Activated CD4-positive, alpha-beta T cell treated with anti-CD3 and anti-CD28 coated beads for 36 hours (primary cell): ENCODE results near the gene ZFAND3. TPM values are rescaled to one million over a fixed set of nuclear protein-coding genes. Genes with fewer than 3 reads are reported as not detected.
A peak's percentile ranks its signal among the peaks of the same experiment; 100 is the strongest.

Source experiments
- ATAC-seq: fragments of 200-7000 bp; cut with Tn5 transposase; one replicate; pipeline ENCODE4 v1.10.0; 2021; ENCODE audit warnings: mild to moderate bottlenecking, moderate library complexity
- CTCF ChIA-PET: fragments of 350-600 bp; sonication (Branson Sonifier 250); formaldehyde crosslinking; loops from one replicate; lab custom pipeline; 2021; ENCODE audit warnings: antibody characterized with exemption; lab: Charles Lee
- POLR2A ChIA-PET: fragments of 350-600 bp; sonication (Branson Sonifier 250); formaldehyde crosslinking; loops from one replicate; lab custom pipeline; 2021; ENCODE audit warnings: antibody characterized with exemption, inconsistent platforms; lab: Charles Lee
- DNase-seq: peaks from one replicate; pipeline ENCODE4 v3.0.0-alpha.2; 2020
- H3K27ac Mint-ChIP-seq: one replicate; pipeline ENCODE4 v1.8.0; 2021; ENCODE audit warnings: mixed read lengths
- H3K27me3 Mint-ChIP-seq: one replicate; pipeline ENCODE4 v1.8.0; 2021; ENCODE audit warnings: mixed read lengths
- H3K36me3 Mint-ChIP-seq: one replicate; pipeline ENCODE4 v1.8.0; 2021; ENCODE audit warnings: low read depth, mixed read lengths
- H3K4me1 Mint-ChIP-seq: one replicate; pipeline ENCODE4 v1.8.0; 2021; ENCODE audit warnings: mixed read lengths
- H3K4me3 Mint-ChIP-seq: one replicate; pipeline ENCODE4 v1.8.0; 2021; ENCODE audit warnings: mild to moderate bottlenecking, moderate library complexity, mixed read lengths
- H3K9me3 Mint-ChIP-seq: one replicate; pipeline ENCODE4 v1.8.0; 2021; ENCODE audit warnings: low read depth, mixed read lengths
- intact Hi-C, 2 experiments: fragments of 100-400 bp; cut with DNase I in 1 of 2; cut with micrococcal nuclease in 1 of 2; formaldehyde crosslinking; loops; one replicate each; pipeline versions ENCODE4 v1.14.2 to v1.15.1; 2022 to 2024; cut with DNase I, micrococcal nuclease
- total RNA-seq, 2 experiments: library from RNA; stranded (reverse); gene quantifications; one replicate each; pipeline ENCODE4 v1.2.3, GENCODE V29; 2021

ZFAND3 gene
- total RNA-seq, 2 experiments from 2014 or later, result 34.5 to 47.8 TPM

- DNase-seq (no peak), ATAC-seq (no peak)
- no peak overlapping the region for H3K4me3 Mint-ChIP-seq
- H3K27me3 Mint-ChIP-seq, result no peaks in the 10 kb centered on the region
- no peak overlapping the region for H3K27ac Mint-ChIP-seq
- H3K9me3 Mint-ChIP-seq, result peaks cover 14% of the 10 kb centered on the region
- peaks cover 32% of the 10 kb centered on the region for H3K36me3 Mint-ChIP-seq
- CTCF ChIA-PET, result interaction anchor here (0.7 kb wide), 1 partner anchor 19 kb away, joined by 3 read pairs; no protein-coding TSS in a partner anchor
- peaks cover 61% of the 10 kb centered on the region for H3K4me1 Mint-ChIP-seq
- POLR2A ChIA-PET, result no interaction called here
- intact Hi-C loops, result no loop called here
These were observed 10.7 kb downstream of the ZFAND3 start for GRCh38 chr6:37830225-37830624.

- Mint-ChIP-seq H3K27ac (peak overlapping the region; percentile 6), H3K27me3 (no peaks in the 10 kb centered on the region), H3K36me3 (peaks cover 29% of the 10 kb centered on the region), H3K4me1 (peaks cover 61% of the 10 kb centered on the region), H3K9me3 (peaks cover 14% of the 10 kb centered on the region), H3K4me3 (no peak overlapping the region)
- CTCF ChIA-PET, result no interaction called here
- no peak for DNase-seq
- no peak for ATAC-seq
- intact Hi-C loops, result no loop called here
- POLR2A ChIA-PET, result no interaction called here
These were observed 11.9 kb downstream of the ZFAND3 start for GRCh38 chr6:37831457-37831856.

GRCh38 chr6:37835923-37836322 is 16.4 kb downstream of the ZFAND3 start:
- peak; percentile 86 for ATAC-seq
- no peak for DNase-seq
- Mint-ChIP-seq H3K36me3 (peaks cover 44% of the 10 kb centered on the region), H3K27me3 (no peaks in the 10 kb centered on the region), H3K27ac (no peak overlapping the region), H3K4me1 (peaks cover 48% of the 10 kb centered on the region), H3K9me3 (peaks cover 14% of the 10 kb centered on the region), H3K4me3 (no peak overlapping the region)
- intact Hi-C loops, result no loop called here
- ChIA-PET CTCF (no interaction called here), POLR2A (no interaction called here)

- intact Hi-C loops, result no loop called here
- DNase-seq (no peak), ATAC-seq (no peak)
- no peak overlapping the region for H3K27ac Mint-ChIP-seq
- H3K36me3 Mint-ChIP-seq, result peaks cover 32% of the 10 kb centered on the region
- no peaks in the 10 kb centered on the region for H3K27me3 Mint-ChIP-seq
- H3K4me3 Mint-ChIP-seq, result no peak overlapping the region
- POLR2A ChIA-PET, result interaction anchor here (0.8 kb wide), 1 partner anchor 1329 kb away, joined by 6 read pairs; no protein-coding TSS in a partner anchor
- peaks cover 6% of the 10 kb centered on the region for H3K9me3 Mint-ChIP-seq
- peaks cover 48% of the 10 kb centered on the region for H3K4me1 Mint-ChIP-seq
- CTCF ChIA-PET, result no interaction called here
These were observed 18.8 kb downstream of the ZFAND3 start for GRCh38 chr6:37838219-37838921.

- ATAC-seq (no peak), DNase-seq (no peak)
- CTCF ChIA-PET, result interaction anchor here (1.0 to 1.4 kb wide), 2 partner anchors 19 to 27 kb away, joined by 4 to 6 read pairs; no protein-coding TSS in a partner anchor
- H3K27me3 Mint-ChIP-seq, result no peaks in the 10 kb centered on the region
- peaks cover 56% of the 10 kb centered on the region for H3K4me1 Mint-ChIP-seq
- peak overlapping the region; percentile 38 for H3K27ac Mint-ChIP-seq
- POLR2A ChIA-PET, result no interaction called here
- H3K4me3 Mint-ChIP-seq, result no peak overlapping the region
- intact Hi-C loops, result loop anchor here in 1 of 2 experiments (2.0 kb wide), 1 partner anchor 18 kb away; no protein-coding TSS in a partner anchor
- peaks cover 29% of the 10 kb centered on the region for H3K36me3 Mint-ChIP-seq
- no peaks in the 10 kb centered on the region for H3K9me3 Mint-ChIP-seq
These were observed 20.8 kb downstream of the ZFAND3 start for GRCh38 chr6:37840143-37840939.

GRCh38 chr6:37840940-37841300 is 21.4 kb downstream of the ZFAND3 start:
- POLR2A ChIA-PET, result no interaction called here
- ATAC-seq, result peak; percentile 42
- peak overlapping the region; percentile 65 for H3K27ac Mint-ChIP-seq

GRCh38 chr6:37845026-37845911 is 25.7 kb downstream of the ZFAND3 start:
- DNase-seq (no peak), ATAC-seq (no peak)
- Mint-ChIP-seq H3K4me3 (no peak overlapping the region), H3K4me1 (peaks cover 61% of the 10 kb centered on the region), H3K27me3 (no peaks in the 10 kb centered on the region), H3K36me3 (peaks cover 9% of the 10 kb centered on the region), H3K9me3 (no peaks in the 10 kb centered on the region), H3K27ac (no peak overlapping the region)
- CTCF ChIA-PET, result interaction anchor here (0.6 to 1.6 kb wide), 5 partner anchors 18 to 44 kb away, joined by 3 to 4 read pairs (median 3); no protein-coding TSS in a partner anchor
- POLR2A ChIA-PET, result interaction anchor here (0.7 kb wide), 1 partner anchor 13 kb away, joined by 4 read pairs; no protein-coding TSS in a partner anchor
- intact Hi-C loops, result no loop called here

More at GRCh38 chr6:37840940-37841300, 21.4 kb downstream of the ZFAND3 start:
- CTCF ChIA-PET, result interaction anchor here (1.0 to 1.4 kb wide), 2 partner anchors 18 to 26 kb away, joined by 4 to 6 read pairs; no protein-coding TSS in a partner anchor
- Mint-ChIP-seq H3K27me3 (no peaks in the 10 kb centered on the region), H3K4me1 (peaks cover 56% of the 10 kb centered on the region), H3K4me3 (no peak overlapping the region), H3K9me3 (no peaks in the 10 kb centered on the region), H3K36me3 (peaks cover 27% of the 10 kb centered on the region)
- no peak for DNase-seq
- intact Hi-C loops, result loop anchor here in 1 of 2 experiments (2.0 kb wide), 1 partner anchor 18 kb away; no protein-coding TSS in a partner anchor

- Mint-ChIP-seq H3K36me3 (peaks cover 9% of the 10 kb centered on the region), H3K9me3 (no peaks in the 10 kb centered on the region), H3K27ac (no peak overlapping the region), H3K27me3 (no peaks in the 10 kb centered on the region), H3K4me3 (no peak overlapping the region), H3K4me1 (peaks cover 61% of the 10 kb centered on the region)
- intact Hi-C loops, result no loop called here
- ATAC-seq, result no peak
- DNase-seq, result no peak
- ChIA-PET POLR2A (no interaction called here), CTCF (interaction anchor here (0.8 to 1.6 kb wide), 3 partner anchors 19 to 36 kb away, joined by 3 to 4 read pairs (median 3); no protein-coding TSS in a partner anchor)
These were observed 26.4 kb downstream of the ZFAND3 start for GRCh38 chr6:37845930-37846329.

- peaks cover 60% of the 10 kb centered on the region for H3K4me1 Mint-ChIP-seq
- POLR2A ChIA-PET, result no interaction called here
These were observed 28.2 kb downstream of the ZFAND3 start for GRCh38 chr6:37847704-37848103.

GRCh38 chr6:37848371-37848770 is 28.8 kb downstream of the ZFAND3 start:
- Mint-ChIP-seq H3K27me3 (no peaks in the 10 kb centered on the region), H3K4me3 (no peak overlapping the region), H3K9me3 (no peaks in the 10 kb centered on the region), H3K36me3 (peaks cover 10% of the 10 kb centered on the region), H3K4me1 (peaks cover 64% of the 10 kb centered on the region), H3K27ac (no peak overlapping the region)
- ChIA-PET POLR2A (no interaction called here), CTCF (interaction anchor here (0.9 kb wide), 1 partner anchor 11 kb away, joined by 3 read pairs; no protein-coding TSS in a partner anchor)
- intact Hi-C loops, result no loop called here
- ATAC-seq (no peak), DNase-seq (no peak)

More at GRCh38 chr6:37847704-37848103, 28.2 kb downstream of the ZFAND3 start:
- Mint-ChIP-seq H3K36me3 (peaks cover 11% of the 10 kb centered on the region), H3K27me3 (no peaks in the 10 kb centered on the region), H3K4me3 (no peak overlapping the region), H3K9me3 (no peaks in the 10 kb centered on the region), H3K27ac (no peak overlapping the region)
- intact Hi-C loops, result no loop called here
- DNase-seq, result no peak
- CTCF ChIA-PET, result no interaction called here
- ATAC-seq, result no peak
